ENCODE data around the gene ASIC5.

- TF ChIP-seq CTCF (IDR thresholded peaks at IDR 0.05) (no peak), POLR2A (IDR thresholded peaks at IDR 0.05) (no peak)
Measured at GRCh38 chr4:155899891-155900290, 33.8 kb upstream of the ASIC5 start.
